D721Med (cell line): Measurements from ENCODE around the gene UBE2F.

Experiments
- DNase-seq: peaks from one replicate; pipeline ENCODE4 v3.0.0; 2011; ENCODE audit warnings: low spot score; ENCODE audit not compliant: insufficient read length
- FAIRE-seq: peaks from 2 replicates; lab custom pipeline; 2011; peaks lifted over from hg19 to GRCh38; lab: Jason Lieb, UNC
- CTCF ChIP-seq: IDR thresholded peaks from 2 replicates; pipeline ENCODE4 v1.5.1; 2012; ENCODE audit warnings: mild to moderate bottlenecking, control low read depth; ENCODE audit not compliant: insufficient read depth; ENCODE audit errors: missing control alignments

The UBE2F gene

DNA sequence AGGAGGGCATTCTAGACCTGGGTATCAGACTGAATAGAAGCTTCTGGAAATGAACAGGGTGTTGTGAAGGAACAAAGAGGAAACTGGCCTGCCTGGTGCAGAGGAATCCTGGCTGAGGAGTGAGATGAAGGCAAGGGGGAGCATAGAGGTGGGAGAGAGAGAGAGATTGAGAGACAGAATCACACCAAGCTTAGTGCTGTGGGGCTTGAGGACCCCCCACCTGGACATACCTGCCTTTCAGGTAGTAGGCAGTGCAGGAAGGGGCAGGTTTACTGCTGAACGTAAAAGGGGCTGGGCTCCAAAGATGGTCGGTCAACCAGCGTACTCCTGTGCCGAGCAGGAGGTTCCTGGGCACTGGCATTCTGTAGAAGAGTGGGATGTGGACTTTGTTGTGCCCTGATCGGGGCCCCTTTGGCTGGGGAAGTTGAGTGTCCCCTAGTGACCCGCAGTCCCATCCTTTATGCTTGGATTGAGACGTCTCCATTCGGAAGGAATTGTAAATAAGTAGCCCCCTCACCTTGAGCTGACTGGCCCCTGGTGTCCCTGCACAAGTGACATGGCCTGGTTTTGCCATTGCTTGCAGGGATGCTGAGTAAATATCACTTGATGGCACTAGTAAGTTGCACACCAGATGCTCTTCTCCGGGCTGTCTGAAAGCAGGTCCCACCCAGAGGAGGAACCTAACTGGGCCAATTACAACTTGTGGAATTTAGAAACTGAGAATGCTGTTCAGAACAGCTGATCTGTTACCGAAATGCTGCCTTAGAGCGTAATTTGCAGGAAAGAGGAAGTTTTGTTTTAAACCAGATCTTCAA, 1.4 kb downstream of the UBE2F start:
- no peak for FAIRE-seq
- peak; percentile 48 for TF ChIP-seq CTCF
- DNase-seq = no peak

GRCh38 chr2:237971661-237972060, 4.8 kb downstream of the UBE2F start:
- FAIRE-seq = no peak
- no peak for TF ChIP-seq CTCF

GRCh38 chr2:237972211-237972610, 5.4 kb downstream of the UBE2F start:
- TF ChIP-seq CTCF = no peak
- FAIRE-seq (no peak), DNase-seq (no peak)

More at GRCh38 chr2:237971661-237972060, 4.8 kb downstream of the UBE2F start:
- no peak for DNase-seq

DNA sequence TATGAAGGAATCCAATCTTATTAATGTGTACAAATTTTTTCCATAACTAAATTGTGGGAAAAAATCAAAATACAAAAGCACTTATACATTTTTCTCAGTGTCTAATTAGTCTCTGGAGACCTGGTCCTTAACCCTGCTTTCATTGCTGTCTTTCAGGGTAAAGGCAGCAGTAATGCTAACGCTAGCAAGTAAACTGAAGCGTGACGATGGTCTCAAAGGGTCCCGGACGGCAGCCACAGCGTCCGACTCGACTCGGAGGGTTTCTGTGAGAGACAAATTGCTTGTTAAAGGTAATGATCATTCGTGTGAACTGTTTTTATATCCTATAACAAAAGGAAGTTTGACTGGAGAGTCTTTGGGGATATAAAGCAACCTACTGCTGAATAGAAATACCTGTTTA, 6.1 kb downstream of the UBE2F start:
- FAIRE-seq (no peak), DNase-seq (no peak)
- no peak for TF ChIP-seq CTCF

DNA sequence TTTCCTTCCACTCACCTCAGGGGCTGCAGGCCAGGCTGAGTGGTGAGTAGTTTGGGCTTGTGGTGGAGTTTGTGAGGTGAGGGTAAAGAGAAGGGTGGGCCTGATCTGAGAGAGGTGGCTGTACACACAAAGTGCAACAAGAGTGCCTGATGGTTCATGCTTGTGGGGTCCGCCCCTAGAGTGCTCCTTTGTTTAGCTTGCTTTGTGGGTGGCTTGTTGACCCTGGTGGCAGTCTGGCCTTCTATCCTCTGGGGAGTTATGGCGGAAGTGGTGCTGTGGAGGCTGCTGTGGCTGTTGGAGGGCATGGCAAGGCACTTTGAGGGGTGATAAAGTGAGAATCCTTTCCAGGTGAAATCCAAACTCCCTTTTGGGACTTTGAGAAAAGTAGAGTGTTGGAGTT, 10.6 kb downstream of the UBE2F start:
- TF ChIP-seq CTCF = no peak
- DNase-seq (no peak), FAIRE-seq (no peak)

GRCh38 chr2:237978058-237978712, 11.4 kb downstream of the UBE2F start:
- TF ChIP-seq CTCF = no peak
- DNase-seq (no peak), FAIRE-seq (no peak)

- no peak for FAIRE-seq
These were observed 12.5 kb downstream of the UBE2F start for GRCh38 chr2:237979331-237979730.

More at GRCh38 chr2:237979331-237979730, 12.5 kb downstream of the UBE2F start:
- DNase-seq = no peak
- no peak for TF ChIP-seq CTCF
